ENCODE results near the gene KRT17. TPM values are rescaled to one million over a fixed set of nuclear protein-coding genes. Genes with fewer than 3 reads are reported as not detected.
A peak's percentile ranks its signal among the peaks of the same experiment; 100 is the strongest.
"Not testable (repeated sequence)": the region's sequence is repeated elsewhere in the genome, so short reads cannot be mapped to it uniquely, and the experiment has no call there.

KRT17 gene
- total RNA-seq, 2 donors from 2014 or later, result not detected

GRCh38 chr17:41613277-41614082, 10.9 kb downstream of the KRT17 start:
- H3K36me3 Mint-ChIP-seq (ENCODE audit: low read depth), result no peaks in the 10 kb centered on the region
- Histone ChIP-seq H3K27ac (ENCODE audit: low read depth, low read length) (no peak overlapping the region), H3K4me1 (ENCODE audit: control insufficient read depth, insufficient read depth, low read length) (no peaks in the 10 kb centered on the region), H3K27me3 (ENCODE audit: control insufficient read depth, insufficient read depth, low read length, poor library complexity, severe bottlenecking) (no peaks in the 10 kb centered on the region), H3K9me3 (ENCODE audit: control insufficient read depth, low read length) (no peaks in the 10 kb centered on the region), H3K36me3 (ENCODE audit: control insufficient read depth, insufficient read depth, low read length) (no peaks in the 10 kb centered on the region), H3K4me3 (ENCODE audit: low read length) (no peak overlapping the region), H3K9ac (ENCODE audit: extremely low read depth, low read length, poor library complexity, severe bottlenecking) (no peak overlapping the region)
- H3K27me3 Mint-ChIP-seq (ENCODE audit: insufficient read depth), result peaks cover 2% of the 10 kb centered on the region
- DNase-seq, result peak; percentile 38
- no peak overlapping the region for H3K4me3 Mint-ChIP-seq
- H3K27ac Mint-ChIP-seq, result no peak overlapping the region
- H3K9me3 Mint-ChIP-seq, result no peaks in the 10 kb centered on the region
- peaks cover 6% of the 10 kb centered on the region for H3K4me1 Mint-ChIP-seq
- WGBS, 2 experiments (ENCODE audit: insufficient coverage in 1 of 2, insufficient read length in 1 of 2), result 83 to 87% methylated on average over 8 to 11 of the region's 11 CpGs
- no peak for TF ChIP-seq CTCF (conservative IDR thresholded peaks at IDR 0.05)

GRCh38 chr17:41612376-41613160, 11.8 kb downstream of the KRT17 start, which contains the start of gene KRT16:
TSS of gene KRT16 (minus strand) at chr17:41612767. CDS start at chr17:41612688, 79 bp downstream.
- H3K27ac ChIP-seq (ENCODE audit: low read depth, low read length); H3K36me3 Mint-ChIP-seq (ENCODE audit: low read depth); H3K9me3 ChIP-seq (ENCODE audit: control insufficient read depth, low read length); H3K27ac Mint-ChIP-seq; H3K4me1 ChIP-seq (ENCODE audit: control insufficient read depth, insufficient read depth, low read length); H3K4me3 Mint-ChIP-seq; H3K9ac ChIP-seq (ENCODE audit: extremely low read depth, low read length, poor library complexity, severe bottlenecking); H3K4me1 Mint-ChIP-seq; H3K9me3 Mint-ChIP-seq; H3K27me3 Mint-ChIP-seq (ENCODE audit: insufficient read depth); H3K27me3 ChIP-seq (ENCODE audit: control insufficient read depth, insufficient read depth, low read length, poor library complexity, severe bottlenecking); H3K4me3 ChIP-seq (ENCODE audit: low read length); H3K36me3 ChIP-seq (ENCODE audit: control insufficient read depth, insufficient read depth, low read length): not testable (repeated sequence)
- DNase-seq, result peak; percentile 54
- WGBS, 2 experiments (ENCODE audit: insufficient coverage in 1 of 2, insufficient read length in 1 of 2), result 71 to 87% methylated on average over 10 to 31 of the region's 31 CpGs

GRCh38 chr17:41610965-41611640, 13.3 kb downstream of the KRT17 start:
- Mint-ChIP-seq H3K4me1 (peaks cover 6% of the 10 kb centered on the region), H3K27me3 (ENCODE audit: insufficient read depth) (peaks cover 2% of the 10 kb centered on the region), H3K4me3 (no peak overlapping the region), H3K9me3 (peaks cover 12% of the 10 kb centered on the region), H3K36me3 (ENCODE audit: low read depth) (no peaks in the 10 kb centered on the region), H3K27ac (no peak overlapping the region)
- Histone ChIP-seq H3K27ac (ENCODE audit: low read depth, low read length) (no peak overlapping the region), H3K9ac (ENCODE audit: extremely low read depth, low read length, poor library complexity, severe bottlenecking) (no peak overlapping the region), H3K9me3 (ENCODE audit: control insufficient read depth, low read length) (peaks cover 12% of the 10 kb centered on the region), H3K4me3 (ENCODE audit: low read length) (no peak overlapping the region), H3K27me3 (ENCODE audit: control insufficient read depth, insufficient read depth, low read length, poor library complexity, severe bottlenecking) (no peaks in the 10 kb centered on the region), H3K4me1 (ENCODE audit: control insufficient read depth, insufficient read depth, low read length) (no peaks in the 10 kb centered on the region), H3K36me3 (ENCODE audit: control insufficient read depth, insufficient read depth, low read length) (no peaks in the 10 kb centered on the region)
- no peak for TF ChIP-seq CTCF (conservative IDR thresholded peaks at IDR 0.05)
- WGBS, 2 experiments (ENCODE audit: insufficient coverage in 1 of 2, insufficient read length in 1 of 2), result 92 to 94% methylated on average over 15 to 25 of the region's 25 CpGs
- DNase-seq, result peak; percentile 44
